Non-pigmented ciliary epithelial cell (primary cell): Measurements from ENCODE around the gene PRRT4.

Experiments
- DNase-seq: peaks from one replicate; pipeline ENCODE4 v3.0.0-alpha.2; 2010; ENCODE audit warnings: low read depth

PRRT4 gene

DNA sequence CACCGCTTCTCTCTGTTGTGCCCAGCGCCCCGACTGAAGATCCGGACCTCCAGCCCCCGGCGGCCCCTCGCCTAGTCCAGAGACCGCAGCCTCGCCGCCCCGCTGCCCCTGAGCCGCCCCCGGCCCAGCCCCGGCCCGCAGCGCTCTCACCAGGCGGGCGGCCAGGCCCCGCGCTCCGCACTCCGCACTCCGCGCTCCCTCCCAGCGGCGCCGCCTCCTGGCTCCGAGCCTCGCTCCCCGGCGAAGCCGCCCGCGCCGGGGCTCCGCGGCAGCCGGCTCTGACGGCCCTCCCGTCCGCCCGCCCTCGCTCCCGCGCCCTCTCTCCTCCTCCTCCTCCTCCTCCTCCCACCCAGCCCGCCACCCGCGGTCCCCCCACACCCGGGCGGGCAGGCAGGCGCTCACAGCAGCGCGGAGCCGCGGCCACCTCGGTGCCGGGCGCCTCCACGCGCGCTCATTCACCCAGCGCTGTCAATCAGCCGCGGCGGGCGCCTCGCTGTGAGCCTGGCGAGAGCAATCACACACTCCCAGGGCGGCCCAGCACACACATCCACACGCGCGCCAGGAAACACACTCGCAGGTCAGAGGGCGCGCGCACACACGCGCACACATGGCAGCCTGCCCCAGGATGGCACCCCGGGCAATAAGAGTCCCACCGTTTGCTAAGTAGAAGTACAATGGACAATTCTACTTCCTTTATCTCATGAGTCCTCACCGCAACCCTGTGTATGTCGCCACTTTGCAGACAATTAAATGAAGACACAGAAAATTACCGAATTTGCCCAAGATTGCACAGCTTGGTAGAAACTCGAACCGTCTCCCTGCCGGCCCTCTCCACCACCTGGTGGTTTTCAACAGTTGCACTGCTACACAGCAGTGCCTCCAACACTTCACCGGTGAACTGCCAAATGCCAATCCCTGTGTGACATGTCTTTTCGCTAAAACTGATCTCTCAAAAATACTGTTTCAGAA lies at the start of gene PRRT4:
Gene PRRT4 (minus strand): TSS at position 280 of the 969 bp plus-strand sequence.
- DNase-seq: no peak

DNA sequence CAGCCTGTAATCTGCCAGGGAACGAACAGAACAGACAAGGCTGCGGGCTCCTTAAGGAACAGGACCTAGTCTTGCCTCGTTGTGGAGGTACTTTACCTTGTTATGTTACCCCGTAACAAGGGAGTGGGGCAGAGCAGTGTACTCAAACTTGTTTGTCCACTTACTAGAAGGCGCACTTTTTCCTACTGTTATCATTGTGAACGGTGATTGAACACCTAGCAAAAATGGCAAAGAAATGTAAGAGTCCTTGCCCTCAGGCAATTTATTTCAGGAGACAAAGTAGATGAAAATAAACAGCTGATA lies 48.9 kb upstream of the PRRT4 start:
- DNase-seq: no peak

DNA sequence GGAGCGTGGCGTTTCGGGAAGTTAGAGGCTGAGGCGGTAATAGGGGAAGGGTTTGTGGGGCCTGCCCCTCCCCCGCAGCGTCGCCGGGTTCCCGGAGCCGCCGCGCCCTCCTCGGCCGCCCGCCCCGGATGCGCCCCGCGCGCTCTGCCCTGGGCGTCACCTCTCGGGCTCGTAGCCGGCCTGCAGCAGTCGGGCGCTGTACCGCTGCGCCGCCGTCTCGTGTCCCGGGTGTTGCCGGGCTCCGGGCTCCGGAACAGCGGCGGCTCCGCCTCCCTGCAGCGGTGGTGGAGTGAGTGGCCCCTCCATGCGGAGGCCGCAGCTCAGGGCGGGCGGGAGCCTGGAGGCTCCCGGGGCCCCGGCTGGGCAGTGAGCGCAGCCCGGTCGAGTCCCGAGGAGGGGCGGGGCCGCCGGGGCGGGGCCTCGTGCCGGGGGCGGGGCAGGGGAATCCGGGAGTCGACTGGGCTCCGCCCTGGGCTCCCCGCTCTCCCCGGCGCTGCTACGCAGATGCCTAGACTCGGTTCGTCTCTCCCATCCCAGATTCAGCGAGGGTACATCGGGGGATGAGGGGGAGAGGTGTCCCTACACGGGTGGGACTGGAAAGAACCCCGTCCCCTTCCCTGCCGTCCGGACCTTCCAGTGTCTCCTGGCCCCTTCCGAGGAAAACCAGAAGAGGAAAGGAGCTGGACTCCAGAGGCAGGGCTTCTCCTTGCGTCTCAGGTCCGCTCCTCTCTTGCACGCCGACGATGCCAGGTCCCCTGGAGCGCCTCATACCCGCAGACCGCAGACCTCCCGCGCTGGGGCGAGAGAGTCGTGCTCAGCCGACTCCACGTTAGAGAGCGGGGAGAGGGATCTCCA lies 48.3 kb upstream of the PRRT4 start, which contains the start of gene IMPDH1:
Gene IMPDH1 (minus strand): TSS at position 387 of the 855 bp plus-strand sequence. CDS start 81 bp downstream, at position 306.
- no peak for DNase-seq

DNA sequence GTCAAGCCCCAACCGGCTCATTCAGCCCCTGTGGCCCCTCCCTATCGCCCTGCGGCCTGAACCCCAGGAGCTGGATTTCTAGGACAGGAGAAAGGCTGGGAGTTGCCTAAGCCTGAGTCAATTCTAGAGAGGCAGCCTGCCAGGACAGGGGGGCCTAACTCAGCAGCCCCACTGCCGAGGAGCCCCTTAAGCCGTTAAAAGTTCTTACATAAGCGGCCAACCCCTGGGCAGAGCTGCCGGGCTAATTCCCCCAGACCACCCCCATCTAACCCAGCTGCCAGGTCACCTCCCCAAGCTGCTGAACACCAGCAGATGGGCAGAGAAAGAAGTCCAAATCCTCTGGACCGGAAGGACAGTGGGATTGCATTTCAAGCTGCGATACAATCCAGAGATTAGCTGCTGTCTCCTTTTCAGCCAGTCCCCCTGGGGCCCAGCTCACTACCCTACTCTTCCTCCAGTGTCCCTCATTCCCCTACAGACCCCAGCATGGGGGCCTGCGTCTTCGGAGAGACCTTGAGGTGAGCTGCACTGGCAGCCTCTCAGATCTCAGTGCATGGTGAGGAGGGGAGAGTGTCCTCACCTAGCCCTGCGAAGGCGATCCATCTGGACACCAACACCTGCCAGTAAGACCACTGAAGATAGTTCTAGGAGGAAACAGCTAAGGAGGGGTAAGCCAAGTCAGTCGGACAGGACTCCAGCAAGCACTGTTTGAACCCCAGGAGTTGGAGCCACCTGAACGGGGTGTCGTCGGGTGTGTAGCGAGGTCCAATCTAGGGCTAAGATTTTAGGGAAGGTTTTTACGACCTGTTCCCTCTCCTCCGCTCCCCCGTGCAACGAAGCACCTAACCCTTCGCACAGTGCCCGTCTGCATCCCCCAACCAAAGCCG lies 47.5 kb upstream of the PRRT4 start:
- no peak for DNase-seq

DNA sequence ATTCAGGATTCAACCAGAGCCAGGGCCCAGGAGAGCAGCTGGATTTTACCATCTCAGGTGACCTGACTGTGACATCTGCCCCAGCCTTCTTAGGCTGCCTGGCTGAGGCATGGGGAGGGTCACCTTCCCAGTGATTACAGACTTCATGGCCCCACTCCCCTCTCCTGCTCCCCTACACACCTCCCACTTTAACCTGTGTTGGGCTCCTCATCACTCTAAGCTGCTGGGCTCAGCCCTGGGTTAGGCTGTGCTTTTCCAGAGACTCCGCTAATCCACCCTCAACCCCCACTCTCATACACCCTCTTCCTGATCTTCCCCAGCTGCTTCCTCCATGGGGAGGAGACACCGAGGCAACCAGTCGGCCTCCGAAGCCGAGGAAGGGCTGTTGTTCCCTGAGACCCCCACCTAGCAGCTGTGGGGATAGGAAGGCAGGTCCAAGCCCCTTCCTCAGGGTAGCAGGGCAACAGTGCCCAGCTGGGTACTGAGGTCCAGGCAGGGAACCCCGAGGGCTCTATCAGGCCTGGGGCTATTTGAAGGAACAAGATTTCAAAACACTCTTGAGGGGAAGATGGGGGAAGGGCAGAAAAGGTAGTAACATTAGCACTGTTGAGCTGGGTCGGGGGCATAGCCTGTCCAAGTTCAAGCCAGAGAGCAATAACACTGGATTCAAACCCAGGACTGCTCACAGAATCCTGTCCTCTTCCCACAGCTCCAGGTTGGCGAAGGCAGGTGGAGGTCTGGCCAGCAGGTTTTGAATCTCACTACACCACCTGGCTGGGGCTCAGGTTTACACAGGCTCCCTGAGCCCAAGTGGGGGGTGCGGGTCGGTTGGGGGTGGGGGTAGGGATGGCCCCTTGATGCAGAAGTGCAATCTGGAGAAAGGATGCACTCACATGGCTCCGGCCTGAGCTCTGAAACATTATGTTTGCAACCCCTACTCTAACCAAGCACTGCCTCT lies 46.5 kb upstream of the PRRT4 start:
- no peak for DNase-seq

DNA sequence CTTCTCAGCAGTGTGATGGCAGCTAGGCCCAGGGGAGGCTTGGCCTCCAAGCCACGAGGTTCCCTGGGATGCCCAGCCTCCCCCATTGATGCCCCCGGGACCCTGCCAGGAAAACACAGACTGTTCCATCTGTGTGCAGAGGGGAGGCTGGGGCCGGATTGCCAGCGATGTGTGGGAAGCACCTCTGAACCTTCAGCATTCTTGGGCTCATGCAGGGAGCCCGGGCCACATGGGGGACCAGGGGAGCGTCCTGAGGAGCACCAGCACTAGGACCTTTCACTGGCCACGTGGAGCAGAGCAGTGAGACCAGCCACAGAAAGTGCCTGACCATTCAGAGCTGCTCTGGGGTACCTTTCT lies 45.7 kb upstream of the PRRT4 start:
- DNase-seq: no peak

DNA sequence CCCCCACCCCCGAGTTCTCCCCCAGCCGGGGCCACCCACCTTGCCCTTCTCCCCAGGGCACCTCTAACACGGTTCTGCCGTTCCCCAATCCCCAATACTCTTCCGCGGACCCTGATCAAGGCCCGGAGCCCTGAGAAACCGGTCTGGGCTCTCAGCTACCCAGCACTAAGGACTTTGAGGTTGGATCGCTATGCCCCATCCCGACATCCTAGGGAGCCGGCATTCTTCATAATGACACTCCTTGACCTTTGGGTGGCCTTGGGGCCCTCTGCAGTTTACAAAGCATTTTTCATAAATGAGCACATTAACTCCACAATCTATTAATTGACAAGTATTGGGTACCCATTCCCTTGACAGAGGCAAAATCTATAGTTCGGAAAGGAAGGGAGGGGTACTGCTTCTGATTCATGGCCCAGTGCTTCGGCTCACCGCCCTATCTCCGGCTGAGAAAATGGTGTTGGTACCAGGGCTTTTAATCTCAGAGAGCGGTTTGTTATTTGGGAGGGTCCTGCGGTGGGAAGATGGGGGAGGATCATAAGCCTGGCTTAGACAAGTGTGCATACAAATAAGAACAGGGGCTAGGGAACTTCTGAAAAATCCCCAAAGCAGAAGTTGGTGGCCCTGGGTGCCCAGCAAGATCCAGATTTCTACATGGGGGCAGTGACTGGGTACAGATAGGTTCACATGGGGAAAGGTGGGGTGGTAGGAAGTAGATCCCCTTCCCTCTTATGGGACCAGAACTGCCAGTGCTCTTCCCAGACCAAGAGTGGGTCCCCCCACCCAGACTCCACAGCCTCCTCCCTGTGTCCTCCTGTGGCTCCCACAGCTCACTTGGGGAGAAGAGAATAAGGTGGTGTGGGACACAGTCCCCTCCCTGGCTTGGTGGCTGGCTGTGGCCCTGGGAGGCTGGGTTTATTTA lies 45.1 kb upstream of the PRRT4 start:
- no peak for DNase-seq

DNA sequence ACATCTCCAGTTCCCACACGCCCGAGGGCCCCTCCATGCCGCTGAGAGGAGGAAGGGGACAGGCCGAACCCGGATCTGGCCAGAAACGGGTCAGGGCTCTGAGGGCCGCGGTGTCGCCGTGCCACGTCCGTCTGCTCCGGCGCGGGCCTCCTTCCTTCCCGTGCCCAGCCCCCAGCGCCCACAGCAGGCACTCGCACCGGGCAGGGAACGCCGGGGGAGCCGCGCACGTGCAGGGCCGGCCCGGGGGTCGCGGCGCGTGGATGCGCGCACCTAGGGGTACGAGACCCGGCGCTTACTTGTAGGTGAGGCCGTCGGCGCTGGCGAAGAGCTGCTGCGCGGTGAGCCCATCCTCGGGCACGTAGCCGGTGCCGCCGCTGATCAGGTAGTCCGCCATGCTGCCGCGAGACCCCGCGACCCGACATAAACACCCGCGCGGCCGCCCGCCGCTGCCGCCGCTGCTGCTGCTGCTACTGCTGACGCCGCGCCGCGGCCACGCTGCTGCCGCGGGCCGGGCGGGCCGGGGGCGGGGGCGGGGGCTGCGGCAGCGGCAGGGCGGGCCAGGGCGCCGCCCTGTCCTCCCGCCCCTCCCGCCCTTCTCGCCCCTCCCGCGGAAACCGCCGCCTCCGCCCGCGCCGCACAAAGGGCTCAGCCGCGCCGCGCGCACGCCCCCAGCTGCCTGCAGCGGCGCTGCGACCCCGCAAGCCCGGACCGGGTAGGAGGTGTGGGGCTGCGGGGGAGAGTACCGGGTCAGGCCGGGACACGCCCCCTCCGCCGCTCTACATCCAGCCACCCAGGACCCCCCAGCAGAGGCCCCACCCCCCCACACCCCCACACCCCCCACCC lies 44.2 kb upstream of the PRRT4 start:
- no peak for DNase-seq

DNA sequence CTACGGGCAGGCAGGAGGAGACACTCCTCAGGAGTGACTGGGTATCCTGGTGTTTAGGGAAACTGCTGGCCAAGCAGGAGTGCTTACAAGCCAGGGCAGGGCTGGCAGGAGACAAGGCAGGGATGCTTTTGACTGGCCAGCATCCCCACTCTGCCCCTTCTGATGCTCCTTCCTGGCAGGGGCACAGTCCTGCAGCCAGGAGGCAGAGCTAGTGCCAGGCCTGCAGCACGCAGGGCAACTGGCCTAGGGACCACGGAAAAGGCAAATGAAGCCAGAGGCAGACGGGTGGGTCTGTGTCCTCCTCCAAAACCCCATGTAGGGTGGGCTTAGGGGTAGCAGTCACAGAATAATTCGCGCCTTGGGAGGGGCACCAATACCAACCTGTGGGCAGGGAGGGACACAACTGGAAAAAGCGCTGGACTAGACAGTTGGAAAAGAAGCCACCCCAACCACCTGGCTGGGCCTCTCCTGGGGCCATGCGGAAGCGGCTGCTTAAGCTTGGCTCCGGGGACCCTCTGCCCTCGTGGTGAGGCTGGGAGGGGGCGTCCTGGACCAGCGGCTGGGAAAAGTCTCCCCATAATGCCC lies 43.5 kb upstream of the PRRT4 start:
- no peak for DNase-seq

DNA sequence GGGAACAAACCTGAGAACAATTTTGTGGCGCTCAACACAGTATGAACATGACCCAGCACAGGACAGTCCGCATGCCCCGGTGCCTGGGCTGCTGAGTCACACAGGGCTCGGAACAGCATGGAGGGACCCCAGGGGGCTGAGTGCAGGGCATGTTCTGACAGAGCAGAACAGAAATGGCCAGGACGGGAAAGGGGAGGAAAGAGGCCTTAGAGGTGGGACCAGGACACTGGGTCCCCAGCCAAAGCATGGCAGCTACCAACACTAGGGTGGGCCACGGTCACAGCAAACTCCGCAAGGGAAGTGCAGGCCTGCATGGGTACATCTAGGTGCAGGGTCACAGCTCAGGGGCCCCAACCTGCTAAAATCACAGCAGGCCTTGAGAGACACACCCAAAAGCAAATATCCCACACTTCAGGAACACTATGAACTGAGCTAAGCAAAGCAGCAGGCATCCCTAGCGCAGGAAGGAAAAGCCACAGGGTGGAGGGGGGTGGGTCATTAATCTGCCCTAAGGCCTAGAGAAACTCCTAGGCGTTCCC lies 42.7 kb upstream of the PRRT4 start:
- no peak for DNase-seq

DNA sequence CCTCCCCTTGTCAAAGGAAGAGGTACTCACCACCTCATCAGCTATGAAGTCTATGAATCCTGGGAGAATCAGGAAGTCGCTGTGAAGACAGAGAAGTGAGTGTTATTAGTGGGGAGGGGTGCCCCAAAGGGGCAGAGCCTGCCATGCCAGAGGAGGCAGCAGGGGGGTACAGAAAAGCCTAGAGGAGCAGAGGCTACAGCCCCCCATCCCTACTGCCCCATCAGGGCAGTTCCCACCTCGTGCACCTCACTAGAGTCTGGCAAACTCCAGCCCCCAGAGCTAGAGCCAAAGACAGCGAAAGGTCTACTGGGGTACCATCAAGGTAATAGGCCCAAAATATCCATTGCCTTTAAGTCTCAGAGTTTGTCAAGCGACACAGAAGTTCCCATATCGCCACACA lies 42.2 kb upstream of the PRRT4 start:
- DNase-seq: no peak

DNA sequence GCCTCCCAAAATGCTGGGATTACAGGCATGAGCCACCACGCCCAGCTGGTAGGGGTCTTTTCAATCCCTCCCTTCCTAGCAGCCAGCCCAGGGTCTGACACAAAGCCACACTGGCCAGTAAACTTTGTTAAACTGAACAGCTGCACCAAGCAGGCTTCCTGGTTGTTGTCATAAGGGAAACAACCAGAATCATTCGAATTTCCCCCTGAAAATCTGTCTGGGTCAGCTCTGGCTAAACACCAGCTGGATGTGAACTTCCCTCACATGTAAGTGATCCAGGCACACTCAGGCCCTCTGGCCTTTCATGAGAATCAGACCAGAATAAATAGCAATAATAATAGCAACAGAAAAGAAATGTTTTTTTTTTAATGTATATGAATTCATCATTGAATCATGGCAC lies 40.9 kb upstream of the PRRT4 start:
- DNase-seq: no peak

DNA sequence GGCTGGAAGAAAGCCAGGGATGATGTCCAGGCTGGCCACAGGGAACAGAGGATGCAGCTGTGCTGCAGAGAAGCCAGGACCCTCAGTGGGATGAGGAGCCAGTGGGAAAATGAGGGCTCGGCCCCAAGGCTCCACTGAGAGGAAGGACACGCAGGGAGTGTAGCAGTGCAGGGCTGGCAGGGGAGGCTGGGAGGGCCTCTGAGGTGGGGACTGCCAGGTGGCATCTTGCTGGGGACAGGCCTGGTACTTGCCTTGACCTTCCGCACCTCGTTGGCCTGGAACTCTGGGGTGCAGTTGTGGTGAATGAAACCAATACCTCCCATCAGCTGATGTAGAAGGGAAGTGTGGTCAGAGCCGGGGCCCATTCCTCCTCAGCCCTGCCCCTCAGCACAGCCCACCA lies 39.1 kb upstream of the PRRT4 start:
- DNase-seq: no peak

DNA sequence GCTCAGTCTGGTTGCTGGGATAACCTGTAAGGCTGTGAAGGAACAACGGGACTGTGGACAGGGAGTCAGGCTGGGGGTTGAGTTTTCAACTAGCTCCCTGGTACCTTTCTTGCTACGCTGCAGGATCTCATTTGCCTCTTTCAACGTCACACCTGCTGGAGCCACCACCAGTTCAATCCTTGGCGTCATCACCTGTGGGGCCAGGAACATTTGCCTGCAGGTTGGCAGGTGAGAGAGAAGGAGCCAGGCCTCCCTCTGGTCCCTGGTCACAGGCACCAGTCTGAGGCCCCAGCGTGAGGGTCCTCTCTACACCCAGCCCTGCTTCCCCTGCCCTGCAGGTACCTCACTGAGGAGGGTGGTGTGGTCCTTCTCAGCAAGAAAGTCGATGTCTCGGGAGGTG lies 38.5 kb upstream of the PRRT4 start:
- no peak for DNase-seq

DNA sequence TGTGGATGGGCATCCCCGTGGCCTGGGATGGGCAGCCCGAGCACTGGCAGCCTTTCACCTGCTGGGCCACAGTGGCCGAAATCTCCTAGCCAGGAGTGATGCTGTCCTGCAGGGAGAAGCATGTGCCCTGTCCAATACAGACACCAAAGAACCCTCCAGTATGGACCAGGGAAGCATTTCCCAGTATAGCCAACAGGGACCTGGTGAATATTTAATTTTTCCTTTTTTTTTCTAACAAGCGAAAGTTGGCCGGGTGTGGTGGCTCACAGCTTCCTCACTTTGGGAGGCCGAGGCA lies 37.3 kb upstream of the PRRT4 start:
- DNase-seq: no peak

DNA sequence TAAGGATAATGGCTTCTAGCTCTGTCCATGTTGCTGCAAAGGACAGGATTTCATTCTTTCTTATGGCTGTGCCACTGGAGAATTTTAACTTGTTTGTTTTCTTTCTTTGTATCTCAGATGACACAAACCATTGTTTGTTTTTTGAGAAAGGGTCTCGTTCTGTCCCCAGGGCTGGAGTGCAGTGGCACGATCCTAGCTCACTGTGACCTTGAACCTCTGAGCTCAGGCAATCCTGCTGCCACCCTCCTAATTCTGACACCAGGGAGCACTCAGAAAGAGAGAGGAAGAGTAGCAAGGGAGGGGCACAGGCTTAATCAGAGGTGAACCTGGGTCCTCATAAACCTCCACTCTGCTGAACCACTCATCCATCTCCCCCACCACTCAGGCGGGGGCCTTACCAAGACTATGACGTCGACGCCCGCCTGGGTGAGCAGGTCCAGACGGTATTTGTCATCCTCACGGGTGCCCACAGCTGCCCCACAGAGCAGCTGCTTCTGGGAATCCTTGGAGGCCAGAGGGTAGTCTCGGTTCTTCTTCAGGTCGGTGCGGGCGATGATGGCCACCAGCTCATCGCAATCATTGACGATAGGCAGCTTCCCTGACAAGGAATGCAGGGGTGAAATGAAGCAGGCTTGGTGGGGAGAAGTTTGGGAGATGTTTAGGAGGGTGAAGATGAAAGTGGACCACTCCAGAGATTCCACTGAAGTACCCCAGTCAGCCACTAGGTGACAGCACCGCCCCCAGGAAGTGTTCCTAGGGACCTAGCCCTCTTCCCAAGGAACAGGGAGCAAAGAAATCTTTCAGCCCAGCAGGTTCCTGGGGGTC lies 36.7 kb upstream of the PRRT4 start:
- DNase-seq: no peak

DNA sequence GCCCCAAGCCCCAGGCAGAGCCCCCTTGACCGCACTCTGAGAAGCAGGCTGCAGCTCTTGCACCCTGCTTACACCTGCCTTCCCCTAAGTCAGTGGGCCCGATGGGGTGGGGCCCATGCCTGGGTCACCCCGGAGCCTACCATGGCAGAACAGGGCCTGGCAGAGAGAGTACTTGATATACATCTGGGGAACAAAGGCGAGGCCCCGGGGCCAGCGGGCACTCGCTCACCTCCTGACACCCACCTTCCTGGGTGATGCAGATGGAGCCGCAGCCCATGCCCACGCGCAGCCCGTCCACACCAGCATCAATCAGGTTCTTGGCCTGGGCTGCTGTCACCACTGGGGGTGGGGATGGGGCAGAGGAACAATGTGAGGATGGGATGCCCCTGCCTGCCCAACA lies 34.9 kb upstream of the PRRT4 start:
- DNase-seq: no peak

DNA sequence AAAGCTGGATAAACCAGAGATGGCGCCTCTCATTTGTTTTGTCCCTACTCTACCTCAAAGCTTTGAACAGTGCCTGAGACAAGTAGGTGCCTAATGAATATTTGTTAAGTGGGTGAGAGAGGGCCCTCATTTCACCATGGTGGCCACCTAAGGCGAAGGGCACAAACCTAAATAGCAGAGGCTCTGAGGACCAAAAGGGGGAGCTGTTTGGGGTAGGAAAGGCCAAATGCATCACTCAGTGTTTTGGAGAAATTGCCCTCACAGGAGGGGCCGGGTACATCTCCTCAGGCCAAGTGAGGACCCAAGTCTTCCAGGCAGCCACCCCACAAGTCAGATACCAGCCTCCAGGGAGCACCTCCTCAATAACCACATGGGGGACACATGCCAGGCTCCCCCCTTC lies 34.3 kb upstream of the PRRT4 start:
- DNase-seq: no peak
